GM18951 (cell line): ENCODE results near the gene KIR3DL1.
"Not testable (repeated sequence)": the region's sequence is repeated elsewhere in the genome, so short reads cannot be mapped to it uniquely, and the experiment has no call there.

Source experiments
- POLR2A ChIP-seq: IDR thresholded peaks from 4 replicates; pipeline ENCODE4 v1.6.1; 2011; ENCODE audit warnings: mild to moderate bottlenecking; ENCODE audit not compliant: insufficient read length, insufficient read depth; ENCODE audit errors: extremely low read depth
- in situ Hi-C: fragments of 300-500 bp; cut with MboI; formaldehyde crosslinking; loops from one replicate; pipeline ENCODE4 v1.12.0; 2022; ENCODE audit warnings: low sequenced_read_pairs, mixed read lengths, inconsistent platforms; ENCODE audit not compliant: unreplicated experiment

The KIR3DL1 gene

DNA sequence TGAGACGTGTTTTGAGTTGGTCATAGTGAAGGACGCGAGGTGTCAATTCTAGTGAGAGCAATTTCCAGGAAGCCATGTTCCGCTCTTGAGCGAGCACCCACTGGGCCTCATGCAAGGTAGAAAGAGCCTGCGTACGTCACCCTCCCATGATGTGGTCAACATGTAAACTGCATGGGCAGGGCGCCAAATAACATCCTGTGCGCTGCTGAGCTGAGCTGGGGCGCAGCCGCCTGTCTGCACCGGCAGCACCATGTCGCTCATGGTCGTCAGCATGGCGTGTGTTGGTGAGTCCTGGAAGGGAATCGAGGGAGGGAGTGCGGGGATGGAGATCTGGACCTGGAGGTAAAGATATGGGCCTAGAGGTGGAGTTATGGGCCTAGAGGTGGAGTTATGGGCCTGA is at the start of gene KIR3DL1:
TSS of gene KIR3DL1 (plus strand) at position 218 of the 400 bp plus-strand sequence.
- in situ Hi-C loops: not testable (repeated sequence)

- in situ Hi-C loops: not testable (repeated sequence)
Measured at GRCh38 chr19:54769646-54770045, 46.6 kb upstream of the KIR3DL1 start, which contains the start of gene KIR2DL1. Gene KIR2DL1 (plus strand): TSS chr19:54769793. CDS start chr19:54769851, 58 bp downstream.

DNA sequence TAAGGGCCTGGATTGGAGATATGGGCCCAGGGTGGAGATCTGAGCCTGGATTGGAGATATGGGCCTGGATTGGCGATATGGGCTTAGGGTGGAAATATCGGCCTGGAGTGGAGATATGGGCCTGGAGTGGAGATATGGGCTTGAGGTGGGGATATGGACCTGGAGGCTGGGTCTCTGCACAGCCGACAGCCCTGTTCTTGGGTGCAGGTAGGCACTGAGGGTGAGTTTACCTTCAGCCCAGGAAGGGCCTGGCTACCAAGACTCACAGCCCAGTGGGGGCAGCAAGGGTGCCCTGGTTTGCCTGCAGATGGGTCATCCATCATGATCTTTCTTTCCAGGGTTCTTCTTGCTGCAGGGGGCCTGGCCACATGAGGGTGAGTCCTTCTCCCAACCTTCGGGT is 45.8 kb upstream of the KIR3DL1 start:
- in situ Hi-C loops: not testable (repeated sequence)

GRCh38 chr19:54771018-54771960 is 45.0 kb upstream of the KIR3DL1 start:
- in situ Hi-C loops: not testable (repeated sequence)

- in situ Hi-C loops: not testable (repeated sequence)
Measured at GRCh38 chr19:54772666-54773065, 43.6 kb upstream of the KIR3DL1 start.

DNA sequence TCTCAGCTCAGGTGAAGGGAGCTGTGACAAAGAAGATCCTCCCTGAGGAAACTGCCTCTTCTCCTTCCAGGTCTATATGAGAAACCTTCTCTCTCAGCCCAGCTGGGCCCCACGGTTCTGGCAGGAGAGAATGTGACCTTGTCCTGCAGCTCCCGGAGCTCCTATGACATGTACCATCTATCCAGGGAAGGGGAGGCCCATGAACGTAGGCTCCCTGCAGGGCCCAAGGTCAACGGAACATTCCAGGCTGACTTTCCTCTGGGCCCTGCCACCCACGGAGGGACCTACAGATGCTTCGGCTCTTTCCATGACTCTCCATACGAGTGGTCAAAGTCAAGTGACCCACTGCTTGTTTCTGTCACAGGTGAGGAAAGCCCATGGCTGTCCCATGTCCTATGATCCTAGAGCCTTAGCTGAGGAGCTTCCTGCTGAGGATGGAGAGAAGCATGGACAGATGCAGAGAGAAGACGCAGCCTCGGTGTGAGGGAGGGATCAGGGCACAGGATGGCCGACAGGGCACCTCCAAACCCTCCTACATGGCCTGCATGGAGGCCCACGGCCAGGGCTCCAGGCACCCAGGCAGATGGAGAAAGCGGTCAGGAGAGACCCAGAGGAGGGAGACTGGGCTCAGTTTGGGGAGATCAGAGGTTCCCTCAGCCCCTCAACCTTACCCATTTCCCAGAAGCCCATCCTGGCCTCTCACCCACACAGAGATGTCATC is 41.0 kb upstream of the KIR3DL1 start:
- in situ Hi-C loops: not testable (repeated sequence)

DNA sequence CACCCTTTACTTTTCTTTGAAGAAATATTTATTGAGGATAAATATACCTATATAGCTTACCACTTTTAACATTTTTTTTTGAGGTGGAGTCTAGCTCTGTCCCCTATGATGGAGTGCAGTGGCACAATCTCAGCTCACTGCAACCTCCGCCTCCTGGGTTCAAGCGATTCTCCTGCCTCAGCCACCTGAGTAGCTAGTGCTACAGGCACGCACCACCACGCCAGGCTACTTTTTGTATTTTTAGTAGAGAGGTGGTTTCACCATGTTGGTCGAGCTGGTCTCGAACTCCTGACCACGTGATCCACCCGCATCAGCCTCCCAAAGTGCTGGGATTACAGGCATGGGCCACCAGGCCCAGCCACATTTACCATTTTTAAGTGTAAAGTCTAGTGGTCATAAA is 40.4 kb upstream of the KIR3DL1 start:
- in situ Hi-C loops: not testable (repeated sequence)

DNA sequence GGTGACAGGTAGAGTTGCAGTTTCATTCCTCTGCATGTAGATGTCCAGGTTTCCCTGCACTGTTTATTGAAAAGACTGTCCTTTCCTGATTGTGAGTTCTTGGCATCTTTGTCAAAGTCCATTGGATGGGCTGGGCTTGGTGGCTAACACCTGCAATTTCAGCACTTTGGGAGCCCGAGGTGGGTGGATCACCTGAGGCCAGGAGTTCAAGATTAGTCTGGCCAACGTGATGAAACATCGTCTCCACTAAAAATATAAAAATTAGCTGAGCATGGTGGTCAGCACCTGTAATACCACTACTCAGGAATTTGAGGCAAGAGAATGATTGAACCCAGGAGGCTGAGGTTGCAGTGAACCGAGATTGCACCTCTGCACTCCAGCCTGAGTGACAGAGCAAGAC is 38.4 kb upstream of the KIR3DL1 start:
- in situ Hi-C loops: not testable (repeated sequence)

- in situ Hi-C loops: not testable (repeated sequence)
Measured at GRCh38 chr19:54778896-54779295, 37.4 kb upstream of the KIR3DL1 start.

DNA sequence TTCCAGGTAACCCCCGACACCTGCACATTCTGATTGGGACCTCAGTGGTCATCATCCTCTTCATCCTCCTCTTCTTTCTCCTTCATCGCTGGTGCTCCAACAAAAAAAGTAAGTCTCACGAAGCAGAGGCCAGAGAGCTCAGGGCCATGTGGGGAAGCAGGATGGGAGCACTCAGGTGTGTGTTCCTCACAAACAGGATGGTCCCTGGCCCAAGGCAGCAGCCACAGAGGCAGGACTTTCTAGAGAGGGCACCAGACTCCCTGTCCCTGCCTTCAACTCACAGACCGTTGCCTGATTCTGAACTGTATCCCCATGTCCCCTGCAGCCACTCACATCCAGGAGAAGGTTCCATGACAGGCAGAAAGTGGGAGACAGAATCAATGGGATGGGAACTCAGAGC is 33.4 kb upstream of the KIR3DL1 start:
- in situ Hi-C loops: not testable (repeated sequence)

GRCh38 chr19:54786091-54786723 is 30.1 kb upstream of the KIR3DL1 start:
- in situ Hi-C loops: not testable (repeated sequence)

DNA sequence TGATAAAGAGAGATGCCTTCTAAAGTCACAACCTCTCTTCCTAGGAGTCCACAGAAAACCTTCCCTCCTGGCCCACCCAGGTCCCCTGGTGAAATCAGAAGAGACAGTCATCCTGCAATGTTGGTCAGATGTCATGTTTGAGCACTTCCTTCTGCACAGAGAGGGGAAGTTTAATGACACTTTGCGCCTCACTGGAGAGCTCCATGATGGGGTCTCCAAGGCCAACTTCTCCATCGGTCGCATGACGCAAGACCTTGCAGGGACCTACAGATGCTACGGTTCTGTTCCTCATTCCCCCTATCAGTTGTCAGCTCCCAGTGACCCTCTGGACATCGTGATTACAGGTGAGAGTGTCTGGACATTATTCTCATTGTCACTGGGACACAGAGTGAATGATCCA is 28.1 kb upstream of the KIR3DL1 start:
- in situ Hi-C loops: not testable (repeated sequence)

DNA sequence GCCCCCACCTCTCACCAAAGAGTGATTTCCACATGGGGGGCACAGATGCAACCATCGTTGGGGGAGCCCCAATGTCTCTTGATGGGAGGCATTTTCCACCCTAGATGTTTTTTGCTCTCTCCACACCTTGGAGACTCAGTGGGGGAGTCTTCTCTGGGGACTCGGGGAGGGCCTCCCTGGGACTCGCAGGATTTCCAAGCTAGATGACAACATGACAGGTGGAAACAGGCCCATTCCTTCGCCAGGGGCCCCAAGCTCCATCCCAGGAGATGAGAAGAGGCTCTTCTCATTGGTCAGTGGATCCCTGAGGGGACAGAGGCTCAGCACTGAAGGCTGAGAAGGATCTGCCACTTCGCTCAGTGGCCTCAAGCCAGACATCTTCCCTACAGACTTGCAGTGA is 25.6 kb upstream of the KIR3DL1 start:
- in situ Hi-C loops: no loop called here
- TF ChIP-seq POLR2A: no peak

- in situ Hi-C loops: no loop called here
Measured at GRCh38 chr19:54791476-54791875, 24.8 kb upstream of the KIR3DL1 start.

DNA sequence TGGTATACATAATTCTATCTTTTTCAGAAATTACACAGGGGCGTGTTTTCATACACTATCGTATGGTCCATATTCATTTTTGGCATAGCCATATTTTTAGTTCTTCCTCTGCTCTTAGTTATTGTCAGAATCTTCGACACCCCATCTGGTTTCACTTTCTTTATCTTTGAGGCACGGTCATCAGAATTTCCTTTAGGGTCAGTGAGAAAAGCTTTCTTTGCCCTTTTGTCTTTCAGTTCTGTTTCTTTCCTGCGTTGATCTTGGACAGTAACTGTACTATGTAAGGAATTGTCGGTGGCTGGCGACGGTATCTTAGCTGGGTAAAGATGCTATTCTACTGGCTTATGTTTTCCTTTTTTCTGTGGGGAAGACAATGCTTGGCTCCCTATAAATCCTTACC is 23.5 kb upstream of the KIR3DL1 start:
- in situ Hi-C loops: no loop called here
- no peak for TF ChIP-seq POLR2A

More at GRCh38 chr19:54791476-54791875, 24.8 kb upstream of the KIR3DL1 start:
- no peak for TF ChIP-seq POLR2A
